Superior temporal gyrus (tissue), 1 donor: ENCODE data around the gene PYGB.
"Not testable (repeated sequence)": the region's sequence is repeated elsewhere in the genome, so short reads cannot be mapped to it uniquely, and the experiment has no call there.

Experiments used
- DNase-seq: peaks from one replicate; pipeline ENCODE4 v3.0.0-alpha.2; 2016; ENCODE audit errors: extremely low spot score

Gene PYGB

GRCh38 chr20:25314497-25315417, 66.9 kb downstream of the PYGB start:
- no peak for DNase-seq

GRCh38 chr20:25315418-25316210, 67.7 kb downstream of the PYGB start:
- no peak for DNase-seq

DNA sequence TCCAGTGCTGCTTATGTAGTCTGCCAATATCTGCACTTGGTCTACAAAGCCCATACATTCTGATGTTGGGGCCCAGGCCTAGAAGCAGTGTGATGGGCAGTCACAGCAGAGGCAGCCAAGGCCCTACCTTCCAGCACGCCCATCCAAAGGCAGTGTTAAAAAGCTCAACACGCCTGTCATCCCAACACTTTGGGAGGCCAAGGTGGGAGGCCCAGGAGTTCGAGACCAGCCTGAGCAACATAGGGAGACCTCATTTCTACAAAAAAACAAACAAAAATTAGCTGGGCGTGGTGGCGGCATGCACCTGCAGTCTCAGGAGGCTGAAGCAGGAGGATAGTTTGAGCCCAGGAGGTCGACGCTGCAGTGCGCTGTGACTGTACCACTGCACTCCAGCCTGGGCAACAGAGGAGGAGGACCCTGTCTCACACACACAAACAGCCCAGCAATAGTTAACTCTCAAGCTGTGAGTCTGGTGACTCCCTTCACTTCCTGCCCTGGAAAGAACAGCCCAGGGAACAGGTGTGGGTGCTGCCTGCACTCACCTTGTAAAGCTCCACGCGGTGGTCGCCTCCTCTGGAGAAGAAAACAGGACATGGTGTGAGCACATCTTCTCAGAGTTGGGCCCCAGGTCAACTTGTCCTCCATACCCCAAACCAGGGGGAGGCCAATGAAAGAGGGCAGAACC, 68.8 kb downstream of the PYGB start:
- no peak for DNase-seq

DNA sequence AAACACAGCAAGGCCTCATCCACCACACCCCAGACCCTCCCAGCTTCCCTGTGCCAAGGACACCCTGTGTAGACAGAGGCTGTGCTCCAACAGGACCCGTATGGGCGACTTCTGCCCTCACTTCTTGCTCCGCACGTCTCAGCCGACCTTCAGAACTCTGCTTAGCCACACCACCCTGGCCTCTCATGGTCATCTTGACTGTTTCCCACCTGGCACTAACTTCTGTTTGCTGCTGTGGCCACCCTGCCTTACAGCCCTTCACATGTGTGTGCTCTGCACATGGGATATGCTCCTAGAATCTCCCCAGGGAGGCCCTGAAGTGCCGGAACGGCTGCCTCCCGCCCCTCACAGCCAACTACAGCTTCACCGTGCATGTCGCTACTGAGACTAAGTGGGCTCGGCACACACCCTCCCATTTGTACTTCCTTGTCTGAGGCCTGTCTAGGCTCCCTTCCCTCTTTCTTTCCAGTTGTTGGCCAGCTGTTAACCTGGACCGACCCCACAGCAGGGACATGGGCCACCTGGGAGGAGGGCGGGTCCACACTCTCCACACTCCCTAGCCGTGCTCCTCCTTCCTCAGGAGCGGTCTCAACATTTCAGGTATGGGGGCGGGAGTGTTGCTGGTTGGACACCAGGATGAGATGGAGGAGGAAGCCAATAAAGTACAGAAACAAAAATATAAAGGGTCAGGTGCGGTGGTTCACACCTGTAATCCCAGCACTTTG, 69.6 kb downstream of the PYGB start:
- no peak for DNase-seq

GRCh38 chr20:25318471-25319240, 70.8 kb downstream of the PYGB start:
- peak; percentile 62 for DNase-seq

GRCh38 chr20:25319241-25320034, 71.6 kb downstream of the PYGB start:
- no peak for DNase-seq

GRCh38 chr20:25320035-25320800, 72.3 kb downstream of the PYGB start:
- peak; percentile 44 for DNase-seq

DNA sequence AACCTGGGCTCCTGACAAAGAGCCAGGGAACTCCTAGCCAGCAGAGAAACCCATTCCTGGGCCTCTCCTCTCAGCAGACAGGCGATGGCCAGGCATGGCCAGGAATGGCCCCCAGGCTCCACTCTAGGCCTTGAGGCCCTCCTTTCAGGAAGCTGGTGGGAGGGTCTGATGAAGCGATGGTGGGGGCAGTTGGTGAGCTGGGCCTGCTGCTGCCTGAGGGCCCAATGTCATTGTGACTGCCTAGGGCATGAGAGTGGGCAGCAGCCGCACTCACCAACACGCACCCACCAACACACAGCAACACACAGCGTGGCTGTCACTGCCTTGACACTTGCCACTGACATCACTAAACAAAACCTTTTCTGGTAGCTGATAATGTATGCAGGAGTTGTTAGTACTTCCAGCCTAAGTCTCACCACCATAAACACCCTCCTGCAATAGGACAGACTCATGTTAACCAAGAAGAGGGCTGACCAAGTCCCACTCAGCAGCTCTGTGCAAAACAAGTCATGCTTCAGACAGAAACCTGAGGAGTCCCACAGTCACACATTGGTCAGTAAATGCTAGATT, 73.5 kb downstream of the PYGB start:
- DNase-seq: no peak

DNA sequence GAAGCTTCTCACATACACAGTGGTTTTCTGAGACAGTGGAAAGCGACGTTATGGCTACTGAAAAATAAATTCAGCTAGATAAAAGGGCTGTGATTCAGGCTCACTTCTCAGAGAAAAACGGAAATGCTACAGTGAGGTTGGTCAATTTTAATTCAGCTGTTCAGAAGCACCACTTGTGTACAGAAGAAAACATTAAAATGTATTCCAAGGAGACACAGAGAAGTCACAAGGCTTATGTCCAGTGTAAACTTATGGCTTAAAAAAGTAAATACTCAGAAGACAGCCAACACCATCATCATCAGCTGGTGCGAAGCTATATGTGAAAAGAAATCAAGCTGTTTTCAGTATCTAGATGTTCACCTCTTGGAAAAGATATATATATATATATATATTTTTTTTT, 74.1 kb downstream of the PYGB start:
- DNase-seq: no peak

GRCh38 chr20:25323496-25324246, 75.8 kb downstream of the PYGB start:
- DNase-seq: no peak

- no peak for DNase-seq
Measured at GRCh38 chr20:25324412-25324811, 76.5 kb downstream of the PYGB start.

DNA sequence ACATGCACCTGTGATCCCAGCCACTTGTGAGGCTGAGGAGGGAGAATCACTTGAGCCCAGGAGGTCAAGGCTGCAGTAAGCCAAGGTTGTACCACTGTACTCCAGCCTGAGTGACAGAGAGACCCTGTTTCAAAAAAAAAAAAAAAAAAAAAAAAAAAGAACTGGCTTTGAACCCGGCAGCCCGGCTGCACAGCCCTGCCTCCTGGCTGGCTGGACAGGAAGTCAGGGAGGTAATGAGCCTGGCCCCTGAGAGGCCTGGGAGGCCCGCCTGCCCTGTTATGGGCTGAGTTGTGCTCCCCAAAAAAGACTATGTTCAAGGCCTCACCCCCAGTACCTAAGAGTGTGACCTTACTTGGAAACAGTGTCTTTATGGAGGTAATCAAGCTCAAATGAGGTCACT, 77.2 kb downstream of the PYGB start:
- no peak for DNase-seq

DNA sequence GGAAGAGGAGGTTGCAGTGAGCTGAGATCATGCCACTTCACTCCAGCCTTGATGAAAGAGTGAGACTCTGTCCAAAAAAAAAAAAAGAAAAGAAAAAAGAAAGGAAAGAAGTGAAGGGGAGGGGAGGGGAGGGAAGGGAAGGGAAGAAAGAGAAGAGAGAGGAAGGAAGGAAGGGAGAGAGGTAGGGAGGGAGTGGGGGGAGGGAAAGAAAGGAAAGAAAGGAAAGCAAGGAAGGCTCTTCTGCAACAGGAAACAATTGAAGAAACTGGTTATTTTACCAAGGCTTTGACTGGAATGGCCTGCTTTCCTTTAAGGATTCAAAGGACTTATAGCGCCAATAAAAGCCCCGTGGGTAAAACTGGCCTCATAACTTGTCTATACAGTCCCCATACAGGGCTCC, 78.1 kb downstream of the PYGB start:
- DNase-seq: no peak

GRCh38 chr20:25327521-25328235, 79.8 kb downstream of the PYGB start:
- no peak for DNase-seq

DNA sequence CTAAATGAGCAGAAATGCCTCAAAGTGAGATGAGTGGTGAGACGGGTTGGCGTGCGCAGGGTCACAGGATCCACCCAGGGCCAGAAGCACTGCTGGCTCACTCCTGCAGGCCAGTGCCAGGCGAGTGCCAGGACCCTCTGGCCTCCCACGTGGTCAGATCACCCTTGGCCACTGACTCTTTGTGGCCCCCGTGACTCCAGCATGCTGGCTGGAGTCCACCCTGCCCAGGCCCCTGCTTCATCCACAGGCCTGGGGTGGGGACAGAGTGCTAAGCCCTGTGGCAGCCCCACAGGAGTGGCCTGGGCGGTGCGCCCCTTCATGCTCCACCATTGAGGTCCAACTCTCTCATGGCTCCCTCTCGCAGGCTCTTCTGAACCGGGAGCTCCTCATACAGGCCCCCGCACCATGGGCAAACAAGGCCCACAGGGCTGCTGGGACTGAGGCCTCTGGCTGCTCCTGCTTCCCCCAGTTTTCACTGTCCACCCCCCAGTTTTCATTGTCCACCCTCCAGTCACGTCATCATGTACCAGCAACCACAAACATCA, 81.1 kb downstream of the PYGB start:
- DNase-seq: no peak

DNA sequence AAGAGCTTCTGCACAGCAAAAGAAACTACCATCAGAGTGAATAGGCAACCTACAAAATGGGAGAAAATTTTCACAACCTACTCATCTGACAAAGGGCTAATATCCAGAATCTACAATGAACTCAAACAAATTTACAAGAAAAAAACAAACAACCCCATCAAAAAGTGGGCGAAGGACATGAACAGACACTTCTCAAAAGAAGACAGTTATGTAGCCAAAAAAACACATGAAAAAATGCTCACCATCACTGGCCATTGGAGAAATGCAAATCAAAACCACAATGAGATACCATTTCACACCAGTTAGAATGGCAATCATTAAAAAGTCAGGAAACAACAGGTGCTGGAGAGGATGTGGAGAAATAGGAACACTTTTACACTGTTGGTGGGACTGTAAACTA, 87.1 kb downstream of the PYGB start:
- DNase-seq: not testable (repeated sequence)
